Stimulated activated CD4-positive, alpha-beta T cell treated with anti-CD3 and anti-CD28 coated beads, TNF-alpha, amount 100 ng/mL, for 4 hours (primary cell): Measurements from ENCODE around the gene ABHD15.

Source experiments
- DNase-seq, 3 experiments: peaks; one replicate each; pipeline ENCODE4 v3.0.0-alpha.2; 2020; ENCODE audit warnings: low read depth in 3 of 3

Gene ABHD15

GRCh38 chr17:29594519-29595090 is 27.8 kb upstream of the ABHD15 start:
- no peak for DNase-seq

GRCh38 chr17:29593591-29594518 is 27.0 kb upstream of the ABHD15 start:
- DNase-seq, result no peak

GRCh38 chr17:29592850-29593551 is 26.2 kb upstream of the ABHD15 start, which contains the start of gene ANKRD13B:
TSS of gene ANKRD13B (plus strand) at chr17:29593132. CDS start at chr17:29593622, 490 bp downstream.
- DNase-seq, result peak in 1 of 3 experiments; percentile 44

- peak; percentile 59 to 75 (median 63) for DNase-seq
Observed at GRCh38 chr17:29591737-29592608, 25.1 kb upstream of the ABHD15 start.

- no peak for DNase-seq
Observed at GRCh38 chr17:29591146-29591736, 24.4 kb upstream of the ABHD15 start.

- DNase-seq, result no peak
Observed at GRCh38 chr17:29590411-29591145, 23.7 kb upstream of the ABHD15 start.

- peak in 2 of 3 experiments; percentile 66 to 73 for DNase-seq
Observed at GRCh38 chr17:29589524-29590410, 22.9 kb upstream of the ABHD15 start, which contains the start of gene GIT1. TSS of gene GIT1 (minus strand) at chr17:29589648. CDS start at chr17:29589378, 270 bp downstream.

- DNase-seq, result peak in 2 of 3 experiments; percentile 61 to 62
Observed at GRCh38 chr17:29588562-29589411, 21.9 kb upstream of the ABHD15 start.

GRCh38 chr17:29588017-29588561 is 21.3 kb upstream of the ABHD15 start:
- no peak for DNase-seq

- no peak for DNase-seq
Observed at GRCh38 chr17:29587591-29587990, 20.8 kb upstream of the ABHD15 start.

GRCh38 chr17:29586676-29587469 is 20.0 kb upstream of the ABHD15 start:
- no peak for DNase-seq

GRCh38 chr17:29585080-29585751 is 18.4 kb upstream of the ABHD15 start:
- no peak for DNase-seq

GRCh38 chr17:29584452-29585079 is 17.7 kb upstream of the ABHD15 start:
- no peak for DNase-seq

GRCh38 chr17:29583324-29584248 is 16.7 kb upstream of the ABHD15 start:
- no peak for DNase-seq

GRCh38 chr17:29582772-29583171 is 15.9 kb upstream of the ABHD15 start:
- DNase-seq, result no peak
